Activated CD4-positive, CD25-positive, alpha-beta regulatory T cell treated with anti-CD3 and anti-CD28 coated beads, Interleukin-2, amount 50 U/mL, for 24 hours (primary cell): Measurements from ENCODE around the gene KREMEN1.
A peak's percentile ranks its signal among the peaks of the same experiment; 100 is the strongest.

Experiments
- ATAC-seq, 2 donors: fragments of 150-1000 bp; cut with Tn5 transposase; one replicate each; pipeline ENCODE4 v1.10.0; 2021; ENCODE audit warnings: mild to moderate bottlenecking in 1 of 2, moderate library complexity in 1 of 2

Gene KREMEN1

GRCh38 chr22:29154364-29155048, 81.7 kb downstream of the KREMEN1 start:
- no peak for ATAC-seq

- no peak for ATAC-seq
Observed at GRCh38 chr22:29155966-29156365, 83.1 kb downstream of the KREMEN1 start.

DNA sequence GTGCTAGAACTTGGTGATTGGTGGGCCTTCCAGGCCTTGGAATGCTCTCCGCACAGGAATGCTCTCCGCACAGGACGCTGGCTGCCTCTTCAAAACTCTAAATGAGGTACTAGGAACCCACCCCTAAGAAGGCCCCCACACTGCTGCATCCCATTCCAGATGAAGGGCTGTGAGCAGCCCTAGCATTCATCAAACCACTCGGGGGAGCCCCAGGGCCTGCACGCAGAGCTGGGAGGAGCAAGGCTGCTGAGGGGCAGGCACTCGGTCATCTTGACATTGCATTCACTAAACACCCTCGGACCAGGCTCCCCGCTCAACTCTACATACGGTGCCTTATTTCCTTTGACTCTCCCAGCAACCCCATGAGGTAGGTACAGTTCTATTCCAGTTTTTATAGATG, 83.7 kb downstream of the KREMEN1 start:
- ATAC-seq = no peak

DNA sequence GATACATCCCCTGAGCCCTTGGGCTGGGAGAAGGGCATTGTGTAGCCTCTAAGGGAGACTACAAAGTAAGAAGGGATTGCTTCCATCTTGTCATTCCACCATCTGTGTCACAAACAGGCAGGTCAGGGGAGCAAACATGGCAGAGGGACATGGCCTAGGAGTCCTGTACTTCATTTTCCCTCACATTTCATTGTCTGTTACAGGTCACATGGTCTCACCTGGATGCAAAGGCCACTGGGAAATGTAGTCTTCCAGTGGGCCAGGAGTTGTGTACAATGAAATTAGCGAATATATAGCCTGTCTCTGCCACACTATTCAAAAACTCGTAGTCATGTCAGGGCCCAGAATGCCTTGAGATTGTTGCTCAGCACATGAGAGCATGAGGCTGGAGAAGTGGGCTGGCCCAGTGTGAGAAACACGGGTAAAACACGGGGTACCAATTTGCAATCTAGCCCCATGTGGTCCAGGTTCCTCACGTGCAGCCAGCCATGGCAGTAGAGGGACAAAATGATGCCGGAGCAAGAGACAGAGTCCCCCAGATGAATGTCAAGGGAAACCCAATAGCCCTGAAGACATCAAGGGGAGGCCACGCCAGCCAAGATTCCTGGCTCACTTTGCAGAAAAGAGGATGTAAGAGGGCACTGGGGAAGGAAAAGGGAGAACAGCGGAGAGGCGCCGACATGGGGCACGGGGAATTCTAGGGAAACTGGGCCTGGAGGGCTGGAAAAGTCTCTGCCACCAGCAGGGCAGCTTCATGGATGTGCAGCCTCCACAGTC, 85.1 kb downstream of the KREMEN1 start:
- ATAC-seq = no peak

GRCh38 chr22:29158546-29158945, 85.7 kb downstream of the KREMEN1 start:
- ATAC-seq = no peak

DNA sequence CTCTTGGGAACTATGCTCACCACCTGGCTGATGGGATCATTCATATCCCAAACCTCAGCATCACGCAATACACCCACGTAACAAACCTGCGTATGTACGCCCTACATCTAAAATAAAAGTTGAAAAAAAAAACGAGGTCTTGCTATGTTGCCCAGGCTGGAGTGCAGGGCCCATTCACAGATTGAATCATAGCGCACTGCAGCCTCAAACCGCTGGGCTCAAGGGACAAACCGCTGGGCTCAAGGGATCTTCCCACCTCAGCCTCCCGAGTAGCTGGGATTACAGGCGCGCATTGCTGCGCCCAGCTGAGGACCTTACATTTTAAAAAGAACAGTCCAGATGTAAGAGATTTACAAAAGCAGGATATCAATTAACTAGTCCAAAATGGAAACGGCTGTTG, 91.0 kb downstream of the KREMEN1 start:
- ATAC-seq = no peak

DNA sequence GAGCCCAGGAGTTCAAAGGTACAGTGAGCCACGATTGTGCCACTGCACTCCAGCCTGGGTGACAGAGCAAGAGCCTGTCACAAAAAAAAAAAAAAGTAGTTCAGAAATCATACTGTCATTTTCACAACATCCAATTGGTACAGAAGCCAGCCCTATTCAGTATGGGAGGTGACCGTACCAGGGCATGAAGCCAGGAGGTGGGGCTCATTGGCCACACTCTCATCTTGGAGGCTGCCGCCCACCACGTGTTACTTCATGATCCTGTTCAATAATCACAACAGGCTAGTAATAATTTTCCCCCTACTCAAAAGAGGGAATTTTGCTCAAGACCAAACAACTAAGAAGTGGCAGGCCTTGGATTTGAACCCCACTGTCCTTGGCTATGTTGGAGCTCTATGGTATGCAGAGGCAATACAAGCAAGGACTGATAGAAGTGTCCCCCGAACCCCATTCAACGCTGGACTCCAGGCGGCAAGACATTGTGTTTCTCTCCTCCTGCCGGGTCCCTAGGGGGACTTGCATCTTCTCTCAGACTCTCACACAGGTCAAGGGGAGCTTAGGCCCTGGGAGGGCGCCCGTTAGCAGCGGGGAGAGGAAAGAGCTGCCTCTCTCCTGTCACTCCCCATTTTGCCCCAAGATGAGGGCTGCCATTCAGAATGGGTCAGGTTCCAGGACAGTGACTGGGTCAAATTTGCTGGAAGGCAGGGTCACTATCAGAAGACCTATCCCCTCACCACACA, 92.7 kb downstream of the KREMEN1 start:
- ATAC-seq = no peak

DNA sequence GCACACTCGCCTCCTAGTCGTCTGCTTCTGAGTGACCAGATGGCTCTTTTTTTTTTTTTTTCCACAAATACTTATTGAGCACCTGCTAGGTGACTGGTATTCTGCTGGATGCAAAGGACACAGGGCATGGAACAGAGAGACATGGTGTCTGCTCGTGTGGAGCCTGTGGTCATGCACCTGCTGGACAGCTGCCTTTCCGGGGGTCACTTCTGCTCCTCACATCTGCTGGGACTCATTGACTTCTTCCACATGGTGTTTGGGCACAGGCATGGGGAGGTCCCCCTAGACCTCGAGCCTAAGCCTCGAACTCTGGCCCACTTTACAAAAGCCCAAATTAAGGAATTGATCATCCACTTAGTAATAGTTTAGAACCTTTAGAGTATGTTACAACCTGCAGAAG, 93.3 kb downstream of the KREMEN1 start:
- no peak for ATAC-seq

GRCh38 chr22:29167032-29167911, 94.4 kb downstream of the KREMEN1 start:
- peak; percentile 72 to 80 for ATAC-seq

GRCh38 chr22:29171721-29172120, 98.9 kb downstream of the KREMEN1 start:
- no peak for ATAC-seq

- no peak for ATAC-seq
Observed at GRCh38 chr22:29172216-29172615, 99.4 kb downstream of the KREMEN1 start.

DNA sequence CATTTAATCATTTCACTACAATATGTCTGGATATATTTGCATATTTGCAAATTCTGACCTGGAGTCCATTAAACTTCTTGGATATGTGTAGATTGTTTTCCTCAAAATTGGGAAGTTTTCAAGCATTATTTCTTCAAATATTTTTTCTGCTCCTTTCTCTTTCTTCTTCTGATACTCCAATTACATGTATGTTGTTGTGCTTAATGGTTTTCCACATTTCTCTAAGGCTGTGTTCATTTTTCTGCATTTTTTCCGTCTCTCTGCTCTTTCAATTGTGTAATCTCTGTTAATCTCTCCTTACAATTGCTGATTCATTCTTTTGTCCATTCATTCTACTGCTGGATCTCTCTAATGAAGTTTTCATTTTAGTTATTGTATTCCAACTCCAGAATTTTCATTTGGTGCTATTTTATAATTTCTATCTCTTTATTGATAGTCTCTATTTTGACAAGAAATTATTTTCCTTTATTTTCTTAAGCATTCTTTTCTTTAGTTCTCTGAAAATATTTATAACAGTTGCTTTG, 102.5 kb downstream of the KREMEN1 start:
- ATAC-seq = no peak

- ATAC-seq = no peak
Observed at GRCh38 chr22:29183971-29184848, 111.4 kb downstream of the KREMEN1 start.

DNA sequence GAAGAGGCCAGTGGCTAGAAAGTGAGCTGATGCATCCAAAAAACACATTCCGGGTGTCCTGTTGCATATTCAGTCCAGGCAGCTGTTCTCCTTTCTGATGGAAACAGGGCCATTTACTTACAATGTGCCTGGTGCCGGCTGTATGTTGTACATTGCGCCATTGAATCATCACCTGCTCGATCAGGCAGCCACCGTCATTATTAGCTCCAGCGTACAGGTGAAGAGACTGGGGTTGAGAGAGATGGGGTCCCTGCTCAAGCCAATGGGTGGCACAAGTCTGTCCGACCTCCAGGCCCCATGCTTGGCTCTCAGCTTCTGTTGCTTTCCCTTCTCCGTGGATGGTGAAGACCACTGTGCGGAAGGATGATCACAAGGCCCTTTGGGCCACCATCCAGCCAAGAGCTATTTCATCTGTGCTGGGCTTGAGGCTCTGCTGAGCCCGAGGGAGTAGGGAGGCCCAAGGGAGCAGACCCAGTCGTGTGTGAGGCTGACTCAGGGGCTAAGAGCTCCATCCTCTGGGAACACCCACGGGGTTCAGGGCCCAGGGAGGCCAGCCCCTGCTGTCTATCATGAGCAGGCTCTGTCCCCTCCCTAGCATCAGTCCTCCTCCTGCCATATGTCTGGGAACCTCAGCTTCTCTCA, 112.1 kb downstream of the KREMEN1 start:
- no peak for ATAC-seq

DNA sequence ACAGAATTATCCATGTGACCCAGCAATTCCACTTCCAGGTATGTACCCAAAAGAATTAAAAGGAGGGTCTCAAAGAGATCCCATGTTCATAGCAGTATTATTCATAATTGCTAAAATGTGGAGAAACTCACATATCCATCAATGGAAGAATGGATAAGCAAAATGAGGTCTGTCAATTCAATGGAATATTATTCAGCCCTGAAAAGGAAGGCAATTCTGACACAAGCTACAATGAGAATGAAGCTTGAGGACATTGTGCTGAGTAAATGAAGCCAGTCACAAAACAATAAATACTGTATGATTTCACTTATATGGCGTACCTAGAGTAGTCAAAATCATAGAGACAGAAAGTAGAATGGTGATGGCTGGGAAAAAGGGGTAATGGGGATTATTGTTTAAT, 113.5 kb downstream of the KREMEN1 start:
- no peak for ATAC-seq

DNA sequence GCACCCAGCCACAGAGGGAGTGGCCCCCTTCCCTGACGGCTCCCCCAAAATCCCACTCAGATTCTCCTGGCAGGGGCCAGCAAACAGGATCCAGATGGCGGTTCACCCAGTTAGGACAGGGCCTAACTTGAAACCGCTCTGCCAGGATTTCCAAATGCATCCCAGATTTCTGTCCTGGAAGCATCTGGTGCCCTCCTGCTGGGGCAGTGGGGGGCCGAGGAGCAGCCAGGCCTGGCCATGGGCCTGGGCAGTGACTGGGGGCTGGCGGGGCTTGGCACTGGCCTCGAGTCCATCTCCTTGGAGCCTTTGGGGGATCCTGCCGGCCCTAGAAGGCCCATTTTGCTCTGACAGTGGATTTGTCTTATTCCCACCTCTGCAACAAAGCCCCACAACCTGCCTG, 115.0 kb downstream of the KREMEN1 start:
- no peak for ATAC-seq

- ATAC-seq = no peak
Observed at GRCh38 chr22:29190051-29190450, 117.2 kb downstream of the KREMEN1 start.

GRCh38 chr22:29190918-29191317, 118.1 kb downstream of the KREMEN1 start:
- no peak for ATAC-seq

DNA sequence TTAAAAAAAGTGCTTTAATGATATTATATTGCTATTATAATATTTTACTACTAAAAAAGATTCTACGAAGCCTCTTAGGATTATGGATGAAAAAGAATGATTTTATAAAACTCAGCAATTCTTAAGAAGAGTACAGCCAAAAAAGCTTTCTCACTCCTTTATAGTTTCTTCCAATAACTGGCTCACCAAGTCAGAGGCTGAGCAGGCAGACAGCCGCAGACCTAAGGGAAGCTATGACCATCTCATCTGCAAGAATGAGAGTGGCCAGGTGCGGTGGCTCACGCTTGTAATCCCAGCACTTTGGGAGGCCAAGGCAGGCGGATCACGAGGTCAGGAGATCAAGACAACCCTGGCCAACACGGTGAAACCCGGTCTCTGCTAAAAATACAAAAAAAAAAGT, 120.2 kb downstream of the KREMEN1 start:
- no peak for ATAC-seq

DNA sequence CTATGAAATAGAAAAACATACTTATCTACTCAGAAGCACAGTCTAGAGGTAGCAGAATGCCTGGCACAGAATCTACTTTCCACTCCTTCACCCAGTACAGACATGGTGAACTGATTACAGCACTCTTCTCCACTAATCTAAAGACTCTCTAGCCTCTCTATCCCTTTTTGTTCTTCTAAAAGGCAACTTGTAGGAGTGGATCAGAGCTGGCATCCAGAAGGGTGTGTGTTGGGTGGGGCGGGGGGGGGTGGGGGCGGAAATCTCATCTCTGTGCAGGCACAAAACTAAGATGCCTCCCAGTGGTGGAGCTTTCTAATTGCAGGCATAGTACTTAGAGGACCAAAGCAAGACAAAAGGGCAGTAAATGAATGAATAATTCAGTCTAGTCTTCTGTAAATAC, 121.3 kb downstream of the KREMEN1 start:
- no peak for ATAC-seq
